GM23248 (cell line): ENCODE measurements around the gene FILIP1L. TPM values are rescaled to one million over a fixed set of nuclear protein-coding genes. Genes with fewer than 3 reads are reported as not detected.
A peak's percentile ranks its signal among the peaks of the same experiment; 100 is the strongest.

Source experiments
- DNase-seq: peaks from one replicate; pipeline ENCODE4 v3.0.0-alpha.2; 2015
- H2AFZ ChIP-seq: fragments of 200-600 bp; sonication (generic); 2 replicates; pipeline ENCODE4 v1.6.1; 2016; ENCODE audit warnings: antibody characterized with exemption
- H3F3A ChIP-seq: fragments of 200-600 bp; sonication (generic); 2 replicates; pipeline ENCODE4 v1.6.1; 2016; ENCODE audit warnings: mild to moderate bottlenecking, antibody characterized with exemption, mixed run types; ENCODE audit not compliant: insufficient read depth
- H3K27ac ChIP-seq: fragments of 200-600 bp; sonication (generic); 2 replicates; pipeline ENCODE4 v1.5.1; 2016; ENCODE audit warnings: mild to moderate bottlenecking
- H3K27me3 ChIP-seq: fragments of 200-600 bp; sonication (generic); replicated peaks from 2 replicates; pipeline ENCODE4 v1.6.1; 2016; ENCODE audit warnings: mild to moderate bottlenecking; ENCODE audit not compliant: insufficient read depth
- H3K36me3 ChIP-seq: fragments of 200-600 bp; sonication (generic); 2 replicates; pipeline ENCODE4 v1.6.1; 2016; ENCODE audit warnings: low read depth, mild to moderate bottlenecking
- H3K4me1 ChIP-seq: fragments of 200-600 bp; sonication (generic); 2 replicates; pipeline ENCODE4 v1.6.1; 2016; ENCODE audit warnings: mild to moderate bottlenecking; ENCODE audit not compliant: insufficient read depth
- H3K4me2 ChIP-seq: fragments of 200-600 bp; sonication (generic); one replicate; pipeline ENCODE4 v1.6.1; 2016; ENCODE audit warnings: mild to moderate bottlenecking; ENCODE audit not compliant: unreplicated experiment
- H3K4me3 ChIP-seq: fragments of 200-600 bp; sonication (generic); 2 replicates; pipeline ENCODE4 v1.5.1; 2016; ENCODE audit warnings: mild to moderate bottlenecking
- H3K79me2 ChIP-seq: fragments of 200-600 bp; sonication (generic); 2 replicates; pipeline ENCODE4 v1.6.1; 2016; ENCODE audit warnings: mild to moderate bottlenecking; ENCODE audit not compliant: insufficient read depth
- H3K9ac ChIP-seq: fragments of 200-600 bp; sonication (generic); 2 replicates; pipeline ENCODE4 v1.6.1; 2016; ENCODE audit warnings: mild to moderate bottlenecking
- H3K9me2 ChIP-seq: fragments of 200-600 bp; sonication (generic); 2 replicates; pipeline ENCODE4 v1.6.1; 2016; ENCODE audit warnings: mixed run types, mild to moderate bottlenecking, moderate library complexity; ENCODE audit not compliant: insufficient read depth
- H3K9me3 ChIP-seq: fragments of 200-600 bp; sonication (generic); one replicate; pipeline ENCODE4 v1.6.1; 2017; ENCODE audit warnings: low read depth
- H4K20me1 ChIP-seq: fragments of 200-600 bp; sonication (generic); 2 replicates; pipeline ENCODE4 v1.6.0; 2016; ENCODE audit not compliant: insufficient read depth
- EZH2 ChIP-seq: fragments of 200-600 bp; sonication (generic); IDR thresholded peaks from 2 replicates; pipeline ENCODE4 v1.6.1; 2018; ENCODE audit warnings: antibody characterized with exemption, mild to moderate bottlenecking; ENCODE audit not compliant: insufficient read depth, poor library complexity, severe bottlenecking
- EZH2phosphoT487 ChIP-seq: fragments of 200-600 bp; sonication (generic); IDR thresholded peaks from 2 replicates; pipeline ENCODE4 v1.6.1; 2018; ENCODE audit warnings: antibody characterized with exemption, moderate library complexity, mild to moderate bottlenecking, low read depth; ENCODE audit not compliant: insufficient read depth
- WGBS, 2 experiments: methylation state at CpG; one replicate each; pipeline ENCODE4 v1.1.6; 2015 to 2017; ENCODE audit warnings: low lambda C conversion rate in 2 of 2, low coverage in 1 of 2; ENCODE audit errors: missing lambda C conversion rate in 2 of 2; 5-methylcytosine and 5-hydroxymethylcytosine counted together
- in situ Hi-C: fragments of 300-500 bp; cut with MboI; formaldehyde crosslinking; loops from 2 replicates; pipeline ENCODE4 v1.15.0; 2020
- polyA plus RNA-seq: library from polyadenylated mRNA; unstranded; fragments of >200 nt; fragmentation: Nextera tagmentation; extraction: Ambion mirVana; gene quantifications from 2 replicates; pipeline ENCODE4 v1.2.1, GENCODE V29; 2016
- total RNA-seq: library from RNA; depleted of rRNA; stranded (reverse); fragments of >200 nt; shearing (Covaris generic); gene quantifications from 2 replicates; pipeline ENCODE4 v1.2.3, GENCODE V29; 2014

Gene FILIP1L
- total and polyA plus RNA-seq, 2 experiments from 2014 or later: 45.0 to 66.3 TPM

DNA sequence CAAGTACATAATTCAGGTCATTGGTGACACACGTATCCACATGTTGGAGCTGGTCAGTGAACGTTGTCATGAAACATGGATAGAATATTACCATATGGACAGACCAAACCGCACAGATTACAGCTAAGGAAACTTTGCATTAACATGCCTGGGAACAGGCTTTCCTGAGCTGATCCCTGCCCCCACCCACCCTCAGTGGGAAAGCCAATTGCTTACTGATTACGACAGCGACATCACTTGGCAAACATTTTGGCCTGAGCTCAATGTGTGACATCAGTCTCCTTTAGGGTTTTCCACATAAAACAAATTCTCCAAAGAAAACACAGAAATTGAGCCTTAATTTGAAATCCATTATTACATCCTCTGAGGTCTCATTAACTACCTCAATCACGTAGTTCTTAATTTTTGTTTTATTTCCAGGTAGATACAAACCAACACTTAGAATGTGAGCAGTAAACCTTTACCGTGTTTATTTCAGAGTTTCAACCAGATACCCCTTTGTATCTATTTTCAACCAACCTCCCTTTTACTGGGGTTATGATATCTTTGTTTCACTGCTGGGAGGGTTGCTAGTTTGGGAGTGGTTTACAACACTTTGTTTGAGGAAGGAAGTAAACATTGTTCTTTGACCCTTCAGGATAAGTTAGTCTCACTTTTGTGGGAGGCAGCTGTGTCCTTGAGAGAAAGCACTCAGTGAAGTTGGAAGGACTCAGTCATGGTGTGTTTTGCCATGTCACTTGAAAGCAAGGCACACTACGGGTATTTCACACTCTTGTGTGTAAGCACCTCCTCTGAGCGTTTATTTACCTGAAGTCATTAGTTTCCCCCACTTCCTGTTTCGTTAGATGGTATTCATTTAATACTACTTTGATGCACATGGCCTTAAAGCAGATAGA, 193.6 kb downstream of the FILIP1L start:
- H3K9ac ChIP-seq: no peak overlapping the region
- H4K20me1 ChIP-seq: no peaks in the 10 kb centered on the region
- no peak overlapping the region for H3K4me2 ChIP-seq
- H3K9me2 ChIP-seq: no peaks in the 10 kb centered on the region
- WGBS, 2 experiments: 44 to 47% methylated on average over 10 of the region's 10 CpGs
- 0 out of 2 replicates have a peak overlapping the region, but pooled peaks have one; percentile 13 for H2AFZ ChIP-seq
- H3F3A ChIP-seq: peaks cover 5% of the 10 kb centered on the region
- H3K9me3 ChIP-seq: no peaks in the 10 kb centered on the region
- no peak overlapping the region for H3K4me3 ChIP-seq
- H3K27me3 ChIP-seq: no peaks in the 10 kb centered on the region
- no peak overlapping the region for H3K27ac ChIP-seq
- no peaks in the 10 kb centered on the region for H3K36me3 ChIP-seq
- TF ChIP-seq EZH2phosphoT487 (no peak), EZH2 (no peak)
- in situ Hi-C loops: no loop called here
- peak; percentile 60 for DNase-seq
- H3K79me2 ChIP-seq: no peaks in the 10 kb centered on the region
- peaks cover 21% of the 10 kb centered on the region for H3K4me1 ChIP-seq

DNA sequence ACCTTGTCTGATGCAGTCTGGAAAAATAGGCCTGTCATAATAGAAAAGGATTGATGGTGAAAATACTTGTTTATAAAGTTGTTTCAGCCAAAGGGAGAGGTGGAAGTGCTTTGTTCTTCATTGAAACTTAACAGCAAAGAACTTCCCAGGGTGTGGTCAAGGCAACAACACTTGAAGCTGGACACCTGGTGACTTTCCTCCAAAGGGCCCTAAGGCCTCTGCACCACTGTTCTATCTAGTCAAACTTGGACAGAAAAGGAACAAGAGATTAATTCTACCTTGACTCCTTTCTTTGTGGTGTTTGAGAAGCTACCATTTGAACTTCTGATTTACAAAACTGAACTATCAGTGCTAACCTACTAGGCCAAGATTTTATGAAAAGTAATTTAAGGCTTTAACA, 194.6 kb downstream of the FILIP1L start:
- no peaks in the 10 kb centered on the region for H3K79me2 ChIP-seq
- H3K36me3 ChIP-seq: no peaks in the 10 kb centered on the region
- H3K27ac ChIP-seq: no peak overlapping the region
- H3K4me3 ChIP-seq: no peak overlapping the region
- in situ Hi-C loops: no loop called here
- no peaks in the 10 kb centered on the region for H3K9me2 ChIP-seq
- H2AFZ ChIP-seq: no peak overlapping the region
- H3K9me3 ChIP-seq: no peaks in the 10 kb centered on the region
- H3K4me2 ChIP-seq: no peak overlapping the region
- H3K4me1 ChIP-seq: peaks cover 17% of the 10 kb centered on the region
- no peaks in the 10 kb centered on the region for H4K20me1 ChIP-seq
- no peaks in the 10 kb centered on the region for H3K27me3 ChIP-seq
- no peak for DNase-seq
- no peak for TF ChIP-seq EZH2
- H3K9ac ChIP-seq: no peak overlapping the region
- no peaks in the 10 kb centered on the region for H3F3A ChIP-seq

DNA sequence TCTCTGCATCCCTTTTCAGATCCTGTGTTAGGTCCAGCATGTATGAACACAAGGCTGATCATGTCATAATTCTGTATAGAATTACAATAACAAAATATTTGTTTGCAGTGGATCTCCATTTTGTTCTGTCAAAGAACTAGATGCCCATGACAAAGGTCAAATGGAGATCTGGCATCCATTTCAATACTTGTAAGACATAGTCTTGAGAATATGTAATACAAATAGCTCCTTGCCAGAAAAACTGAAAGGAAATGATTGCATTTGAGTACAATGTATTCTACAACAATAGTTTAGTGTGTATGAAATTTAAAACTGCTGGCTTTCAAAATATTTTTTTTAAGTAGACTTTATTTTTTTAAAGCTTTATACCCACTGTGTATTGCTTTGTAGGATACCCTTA, 195.6 kb downstream of the FILIP1L start:
- Histone ChIP-seq H3K27ac (no peak overlapping the region), H2AFZ (no peak overlapping the region), H3K4me3 (no peak overlapping the region), H3K36me3 (no peaks in the 10 kb centered on the region), H3K79me2 (no peaks in the 10 kb centered on the region), H4K20me1 (no peaks in the 10 kb centered on the region), H3K9me3 (no peaks in the 10 kb centered on the region), H3K4me1 (peaks cover 17% of the 10 kb centered on the region), H3K9me2 (no peaks in the 10 kb centered on the region), H3K4me2 (no peak overlapping the region), H3F3A (no peaks in the 10 kb centered on the region), H3K9ac (no peak overlapping the region), H3K27me3 (no peaks in the 10 kb centered on the region)
- peak; percentile 33 for DNase-seq
- TF ChIP-seq EZH2 (no peak), EZH2phosphoT487 (no peak)
- in situ Hi-C loops: no loop called here

DNA sequence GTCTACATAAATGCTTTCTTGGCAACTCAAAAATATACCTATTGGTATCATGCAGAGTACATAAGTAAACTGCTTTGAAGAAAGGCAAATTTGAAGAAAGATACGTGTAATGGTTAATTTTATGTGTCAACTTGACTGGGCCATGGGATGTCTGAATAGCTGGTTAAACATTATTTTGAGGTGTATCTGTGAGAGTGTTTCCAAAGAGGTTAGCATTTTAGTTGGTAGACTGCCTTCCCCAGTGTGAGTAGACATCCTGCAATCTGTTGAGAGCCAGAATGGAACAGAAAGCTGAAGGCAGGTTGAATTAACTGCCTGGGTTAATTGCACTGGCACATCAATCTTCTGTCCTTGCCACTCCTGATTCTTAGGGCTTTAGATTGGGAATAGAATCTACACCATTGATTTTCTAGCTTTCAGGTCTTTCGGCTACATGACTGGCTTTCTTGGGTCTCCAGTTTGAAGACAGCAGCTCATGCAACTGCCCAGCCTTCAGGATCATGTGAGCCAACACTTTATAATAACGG, 198.3 kb downstream of the FILIP1L start:
- in situ Hi-C loops: no loop called here

More for the DNA sequence above, 198.3 kb downstream of the FILIP1L start:
- Histone ChIP-seq H3K27ac (no peak overlapping the region), H3K9me3 (no peaks in the 10 kb centered on the region), H3K4me1 (peaks cover 17% of the 10 kb centered on the region), H3F3A (no peaks in the 10 kb centered on the region), H3K9ac (no peak overlapping the region), H2AFZ (no peak overlapping the region), H3K27me3 (no peaks in the 10 kb centered on the region), H4K20me1 (no peaks in the 10 kb centered on the region), H3K79me2 (no peaks in the 10 kb centered on the region), H3K36me3 (no peaks in the 10 kb centered on the region), H3K9me2 (no peaks in the 10 kb centered on the region), H3K4me2 (no peak overlapping the region), H3K4me3 (no peak overlapping the region)
- no peak for TF ChIP-seq EZH2
- no peak for TF ChIP-seq EZH2phosphoT487
- 94 to 97% methylated on average over 3 of the region's 3 CpGs for whole genome bisulfite sequencing, 2 experiments
- DNase-seq: no peak
